Kasumi-1 (cell line): ENCODE measurements around the gene G0S2.
A peak's percentile ranks its signal among the peaks of the same experiment; 100 is the strongest.

Source experiments
- DNase-seq, 2 experiments: peaks; one replicate each; lab custom pipeline; 2025; lab: John Stamatoyannopoulos, UW

Gene G0S2

DNA sequence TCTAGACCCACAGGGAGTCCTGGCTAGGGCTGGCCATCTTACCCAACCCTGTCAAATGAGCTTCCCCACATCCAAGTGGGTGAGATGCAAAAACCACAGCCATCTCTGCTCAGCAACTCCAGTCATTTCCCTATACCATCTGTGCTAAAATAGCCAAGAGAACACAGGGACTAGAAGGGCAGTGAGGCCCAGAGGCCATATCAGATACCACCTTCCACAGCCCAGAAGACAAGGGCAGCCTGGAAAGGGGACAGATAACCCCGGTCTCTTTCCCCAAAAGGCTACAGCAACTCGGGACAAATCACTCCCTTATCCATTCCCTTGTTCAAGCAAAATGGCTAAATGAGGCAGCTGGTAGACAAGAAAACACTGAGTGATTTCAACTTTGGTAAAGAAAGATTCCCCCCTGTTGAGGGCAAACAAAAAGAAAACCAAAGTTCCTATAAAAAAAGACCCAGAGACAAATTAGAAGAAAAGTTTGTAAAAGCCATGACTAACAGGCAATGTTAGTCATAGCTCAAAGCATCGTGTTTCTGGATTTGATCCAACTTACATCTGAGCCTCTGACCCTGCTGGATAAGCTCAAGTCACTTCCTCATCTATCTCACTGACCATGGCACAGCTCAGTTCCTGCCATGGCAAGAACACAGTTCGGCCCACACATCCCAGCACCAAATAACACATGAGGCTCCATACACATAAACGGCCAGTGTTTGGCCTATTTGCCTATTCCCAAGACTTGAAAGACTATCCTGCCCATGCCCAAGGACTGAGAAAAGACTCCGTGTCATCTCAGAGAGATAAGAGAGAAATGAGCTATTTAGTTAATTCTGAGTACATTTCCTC, 26.1 kb upstream of the G0S2 start:
- DNase-seq: peak; percentile 54 to 69

DNA sequence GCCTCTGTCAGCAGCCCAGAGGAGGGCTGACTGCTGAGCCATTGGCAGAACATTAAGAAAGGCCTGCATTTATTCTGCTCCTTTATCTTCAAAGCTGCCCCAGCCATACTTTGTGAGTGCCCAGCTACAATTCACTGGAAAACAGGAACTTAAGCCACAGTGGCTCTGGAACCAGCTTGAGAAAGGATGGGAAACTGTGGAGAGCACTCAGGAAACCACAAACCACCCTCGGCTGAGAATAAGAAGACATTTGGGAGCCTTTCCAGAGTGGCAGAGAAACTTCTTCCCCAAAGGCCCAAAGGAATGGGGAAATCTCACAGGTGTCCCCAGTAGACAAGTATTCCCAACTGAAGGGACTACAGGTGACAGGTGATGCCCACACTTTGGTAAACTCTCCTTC, 24.8 kb upstream of the G0S2 start:
- peak; percentile 96 for DNase-seq

- DNase-seq: peak; percentile 60 to 74
These were observed 24.0 kb upstream of the G0S2 start for GRCh38 chr1:209651138-209651587.

DNA sequence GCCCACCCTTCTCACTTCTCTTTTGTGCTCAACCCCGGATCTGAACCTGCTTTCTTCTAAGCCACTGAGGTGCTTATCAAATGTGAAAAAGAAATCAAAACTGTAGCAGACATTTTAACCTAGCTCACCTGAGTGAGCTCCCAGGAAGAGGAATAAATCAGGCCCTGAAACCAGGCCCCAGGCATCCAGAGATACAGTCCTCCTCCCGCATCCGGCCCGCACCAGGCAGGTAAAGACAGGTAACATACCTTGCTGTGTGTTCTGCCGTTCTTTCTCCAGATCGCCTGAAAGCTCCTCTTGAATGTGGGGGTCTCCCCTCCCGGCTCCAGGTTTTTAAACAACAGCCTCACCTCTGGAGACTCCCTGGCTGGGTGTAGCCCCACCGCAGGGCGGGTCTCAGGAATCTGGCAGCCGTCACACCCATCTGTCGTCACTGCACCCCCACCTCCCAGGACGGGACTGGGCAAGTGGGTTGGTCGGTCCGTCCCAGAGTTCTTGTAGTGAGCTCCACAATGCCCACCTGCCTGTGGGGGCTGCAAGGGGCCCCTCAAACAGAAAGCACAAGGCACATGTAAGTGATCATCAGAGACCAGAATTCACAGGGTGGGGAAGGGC, 23.0 kb upstream of the G0S2 start, which contains the start of gene LAMB3:
TSS of gene LAMB3 (minus strand) at position 305 of the 615 bp plus-strand sequence. CDS start 1,481 bp downstream, outside the sequence.
- no peak for DNase-seq

- DNase-seq: peak; percentile 29 to 35
These were observed 22.3 kb upstream of the G0S2 start for GRCh38 chr1:209652873-209653401.

DNA sequence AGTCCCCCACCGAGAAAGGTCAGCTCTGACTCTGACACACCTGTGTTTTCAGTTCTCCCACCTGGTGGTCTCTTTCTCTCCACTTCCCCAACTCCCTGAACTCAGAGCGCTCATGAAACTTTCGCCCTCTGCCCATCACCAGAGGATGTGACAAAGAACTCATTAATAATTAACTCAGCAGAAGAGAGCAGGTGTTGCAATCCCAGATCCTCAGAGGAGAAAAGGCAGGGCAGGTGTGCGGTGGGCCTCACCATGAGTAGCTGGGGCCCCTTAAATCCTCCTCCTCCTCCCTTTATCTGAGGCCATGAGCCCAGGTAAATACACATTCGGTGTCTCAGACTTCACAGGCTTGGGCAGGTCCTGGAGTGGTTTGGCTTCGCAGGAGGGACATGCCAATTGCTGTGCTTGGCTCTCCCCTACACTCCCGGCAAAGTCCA, 21.3 kb upstream of the G0S2 start:
- no peak for DNase-seq

DNA sequence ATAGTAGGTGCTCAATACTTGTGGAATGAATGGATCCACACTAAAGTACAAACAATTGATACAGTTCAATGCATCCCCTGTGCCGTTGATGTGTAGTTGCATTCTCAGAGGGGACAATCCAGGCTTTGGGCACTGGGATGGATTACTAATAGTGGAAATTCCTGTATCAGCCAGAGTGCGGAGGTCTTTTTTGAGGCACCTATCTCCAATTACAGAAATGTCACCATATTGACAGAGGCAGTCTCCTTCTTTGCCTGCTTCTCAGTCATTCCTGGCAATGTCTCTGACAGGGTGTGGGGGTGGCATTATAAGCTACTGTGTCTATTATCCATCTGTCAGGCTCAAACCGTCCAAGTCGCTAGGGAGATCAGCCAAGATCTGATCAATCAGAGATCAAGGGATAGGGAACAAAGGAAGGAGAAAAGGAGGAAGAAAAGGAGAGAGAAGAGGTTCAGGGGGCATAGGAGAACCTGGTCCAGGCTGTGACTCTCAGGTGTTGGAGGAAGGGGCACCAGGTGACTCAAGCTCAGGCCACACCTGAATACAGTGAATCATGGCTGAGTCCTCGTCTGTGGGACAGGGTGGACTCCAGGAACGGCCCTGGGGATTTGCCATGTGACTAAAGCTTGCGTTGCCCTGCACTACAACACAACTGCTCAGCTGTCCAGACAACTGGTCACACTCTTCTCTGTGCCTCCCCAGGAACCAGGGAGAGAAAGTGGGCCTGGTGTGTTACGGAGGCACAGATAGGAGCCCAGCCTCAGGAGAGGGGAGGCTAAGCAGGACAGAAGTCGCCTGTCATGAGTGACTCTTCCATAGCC, 19.6 kb upstream of the G0S2 start:
- no peak for DNase-seq

DNA sequence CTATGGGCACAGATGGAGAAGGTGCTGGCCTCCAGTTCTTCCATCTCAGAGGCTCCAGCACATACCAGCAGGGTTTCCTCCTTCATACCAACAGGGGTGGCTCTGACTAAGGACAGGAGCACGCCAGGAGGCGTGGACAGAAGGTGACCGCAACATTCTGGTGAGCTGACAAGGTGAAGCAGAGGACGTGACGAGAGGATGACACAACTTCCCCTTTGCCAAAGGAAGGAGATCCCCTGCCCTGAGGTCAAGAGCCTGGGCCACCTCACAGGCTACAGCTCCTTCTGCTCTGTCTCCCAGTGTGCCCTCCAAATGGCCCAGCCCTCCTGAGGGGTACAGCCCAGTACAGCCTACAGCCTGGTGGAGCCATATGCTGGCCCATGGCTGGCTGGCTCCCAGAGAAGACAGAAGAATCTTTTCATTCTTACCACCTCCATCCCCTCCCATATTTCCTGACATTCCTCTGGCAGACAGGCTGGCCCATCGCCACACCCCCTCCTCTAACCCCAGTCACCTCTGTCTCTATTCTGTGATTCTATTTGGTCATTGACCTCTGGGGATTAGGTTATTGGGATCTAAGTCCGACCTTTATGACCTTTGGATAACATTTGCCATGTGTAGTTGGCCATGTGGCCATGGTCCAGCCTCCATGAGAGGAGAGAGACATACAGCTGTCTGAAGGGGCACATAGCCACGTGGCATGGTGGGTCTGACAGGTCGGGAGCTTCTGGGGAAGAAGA, 17.9 kb upstream of the G0S2 start:
- DNase-seq: no peak

GRCh38 chr1:209657918-209658317, 17.3 kb upstream of the G0S2 start:
- no peak for DNase-seq

DNA sequence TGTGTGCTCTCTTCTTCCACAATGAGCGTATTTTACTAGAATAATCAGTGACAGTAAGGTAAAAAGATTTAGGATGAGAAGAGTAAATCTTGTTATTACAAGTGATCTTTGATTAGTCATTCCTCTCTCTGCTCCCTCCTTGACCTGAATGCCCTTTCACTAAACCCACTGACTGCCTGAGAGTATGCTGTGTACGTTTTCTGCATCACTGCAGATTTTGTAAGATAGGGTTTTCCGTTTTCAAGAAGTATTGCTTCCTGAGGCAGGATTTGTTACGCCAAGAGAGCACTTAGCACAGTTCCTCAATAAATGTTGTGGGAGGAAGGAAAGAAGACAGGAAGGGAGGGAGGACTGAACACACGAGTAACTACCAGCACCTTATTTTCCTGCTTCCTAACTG, 15.3 kb upstream of the G0S2 start:
- DNase-seq: peak; percentile 92 to 94

DNA sequence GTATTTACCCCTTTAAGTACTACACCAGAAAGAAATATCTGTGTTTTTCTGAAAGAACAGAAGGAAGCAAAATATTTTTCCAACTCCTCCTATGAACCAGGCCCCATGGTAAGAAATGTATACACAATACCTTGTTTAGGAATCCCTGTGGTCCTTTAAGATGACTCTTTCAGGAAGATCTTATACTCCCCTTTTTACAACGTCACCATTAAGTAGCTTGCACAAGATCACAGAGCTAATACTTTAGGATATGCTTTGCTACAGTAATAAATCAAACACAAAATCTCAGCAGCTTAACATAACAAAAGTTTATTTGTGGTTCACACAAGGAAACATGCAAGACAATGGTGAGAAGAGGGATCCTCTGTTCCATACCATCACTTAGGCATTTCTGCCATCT, 14.1 kb upstream of the G0S2 start:
- DNase-seq: no peak

DNA sequence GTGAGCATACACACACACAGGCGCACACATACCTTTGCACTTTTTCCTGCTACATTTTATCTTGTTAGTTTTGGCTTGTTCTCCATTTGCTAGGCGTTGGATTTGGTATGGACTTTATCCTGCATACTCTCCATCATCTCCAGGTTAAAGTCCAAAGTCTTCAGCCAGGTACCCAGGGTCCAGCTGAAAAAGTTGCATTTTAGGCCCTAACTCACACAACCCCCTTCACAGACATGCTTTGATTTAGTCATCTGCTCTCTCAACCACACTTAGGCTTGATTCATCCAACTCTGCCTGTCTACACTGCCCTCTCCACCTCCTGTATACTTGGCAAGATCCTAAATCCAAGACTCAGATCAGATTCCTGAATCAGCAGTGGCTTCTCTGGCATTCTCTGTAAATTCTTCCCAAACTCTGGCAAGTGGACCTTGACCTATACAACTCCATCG, 12.3 kb upstream of the G0S2 start:
- no peak for DNase-seq

GRCh38 chr1:209667103-209667502, 8.1 kb upstream of the G0S2 start:
- no peak for DNase-seq

DNA sequence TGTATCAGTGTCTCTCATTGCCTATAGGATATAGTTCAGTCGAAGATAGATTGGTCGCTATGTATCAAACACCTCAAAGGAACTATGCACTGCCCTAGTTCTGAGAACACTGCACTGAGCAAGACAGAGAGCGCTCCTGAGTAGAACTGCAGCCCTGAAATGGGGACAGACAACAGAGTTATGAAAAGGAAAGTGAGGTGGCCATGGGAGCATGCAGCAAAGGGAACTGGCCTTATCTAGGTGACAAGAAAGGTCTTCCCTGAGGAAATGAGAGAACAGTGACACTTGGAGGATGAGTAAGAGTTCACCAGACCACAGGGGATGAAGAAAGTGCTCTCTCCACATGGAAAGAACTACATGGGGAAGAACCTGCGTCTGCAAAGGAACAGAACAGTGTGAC, 7.5 kb upstream of the G0S2 start:
- no peak for DNase-seq

GRCh38 chr1:209670441-209671082, 4.7 kb upstream of the G0S2 start:
- no peak for DNase-seq

- DNase-seq: peak in 1 of 2 experiments; percentile 3
These were observed 2.2 kb upstream of the G0S2 start for GRCh38 chr1:209672705-209673630.

DNA sequence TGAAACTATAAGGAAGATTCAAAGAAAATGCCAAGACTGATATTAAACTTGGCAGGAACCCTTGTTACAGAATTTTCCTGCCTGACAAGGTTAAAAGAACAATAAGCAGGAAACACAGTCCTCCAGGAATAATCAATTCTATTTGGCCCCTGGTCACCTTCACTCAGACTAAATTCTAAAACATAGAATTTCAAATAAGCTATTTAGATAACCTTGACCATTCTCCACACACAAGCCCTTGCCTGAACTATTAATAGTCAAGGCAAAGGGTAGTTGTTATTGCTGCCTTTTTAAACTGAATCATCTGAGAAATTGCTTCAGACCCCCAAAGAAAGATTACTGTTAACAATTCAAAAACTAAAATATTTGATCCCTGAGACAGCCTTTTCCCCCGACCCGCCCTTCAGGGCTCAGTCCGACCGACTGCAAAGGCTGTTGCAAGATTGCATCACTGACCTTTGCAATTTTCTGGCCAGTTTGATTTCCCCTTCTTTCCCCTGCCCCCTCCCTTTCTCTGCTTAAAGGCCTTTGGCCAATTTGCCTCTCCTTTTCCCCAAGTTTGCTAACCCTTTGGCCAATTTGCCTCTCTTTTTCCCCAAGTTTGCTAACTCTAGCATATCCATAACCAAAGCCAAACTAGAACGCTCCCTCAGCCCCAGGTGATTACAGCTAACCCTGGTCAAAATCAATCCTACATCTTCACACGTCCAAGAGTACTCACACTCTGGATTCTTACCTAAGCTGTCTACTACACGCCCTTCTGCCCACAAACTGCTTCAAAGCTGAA, 1.4 kb upstream of the G0S2 start:
- DNase-seq: no peak

DNA sequence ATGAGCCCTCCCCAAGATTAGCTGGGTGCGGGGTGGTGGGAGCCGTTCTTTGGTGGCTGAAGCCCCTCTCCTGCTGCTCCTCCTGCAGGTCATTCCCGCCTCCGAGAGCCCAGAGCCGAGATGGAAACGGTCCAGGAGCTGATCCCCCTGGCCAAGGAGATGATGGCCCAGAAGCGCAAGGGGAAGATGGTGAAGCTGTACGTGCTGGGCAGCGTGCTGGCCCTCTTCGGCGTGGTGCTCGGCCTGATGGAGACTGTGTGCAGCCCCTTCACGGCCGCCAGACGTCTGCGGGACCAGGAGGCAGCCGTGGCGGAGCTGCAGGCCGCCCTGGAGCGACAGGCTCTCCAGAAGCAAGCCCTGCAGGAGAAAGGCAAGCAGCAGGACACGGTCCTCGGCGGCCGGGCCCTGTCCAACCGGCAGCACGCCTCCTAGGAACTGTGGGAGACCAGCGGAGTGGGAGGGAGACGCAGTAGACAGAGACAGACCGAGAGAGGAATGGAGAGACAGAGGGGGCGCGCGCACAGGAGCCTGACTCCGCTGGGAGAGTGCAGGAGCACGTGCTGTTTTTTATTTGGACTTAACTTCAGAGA, 448 bp downstream of the G0S2 start:
- DNase-seq: no peak
